ENCODE data around the gene RAB38.

The RAB38 gene

GRCh38 chr11:88174709-88175568 lies at the start of gene RAB38:
RAB38 (minus strand) TSS chr11:88175443; CDS start chr11:88175384, 59 bp downstream.
- DNase-seq (ENCODE audit: low read depth) = peak; percentile 91

GRCh38 chr11:88213406-88213805 lies 38.2 kb upstream of the RAB38 start:
- DNase-seq (ENCODE audit: low read depth) = no peak

- no peak for DNase-seq (ENCODE audit: low read depth)
Observed at GRCh38 chr11:88212300-88212699, 37.1 kb upstream of the RAB38 start.

GRCh38 chr11:88208745-88209144 lies 33.5 kb upstream of the RAB38 start:
- DNase-seq (ENCODE audit: low read depth) = no peak

- peak; percentile 36 for DNase-seq (ENCODE audit: low read depth)
Observed at GRCh38 chr11:88206751-88207150, 31.5 kb upstream of the RAB38 start.

GRCh38 chr11:88204353-88204752 lies 29.1 kb upstream of the RAB38 start:
- no peak for DNase-seq (ENCODE audit: low read depth)

- DNase-seq (ENCODE audit: low read depth) = no peak
Observed at GRCh38 chr11:88203604-88204003, 28.4 kb upstream of the RAB38 start.

GRCh38 chr11:88202498-88202897 lies 27.3 kb upstream of the RAB38 start:
- no peak for DNase-seq (ENCODE audit: low read depth)

GRCh38 chr11:88196393-88196792 lies 21.1 kb upstream of the RAB38 start:
- DNase-seq (ENCODE audit: low read depth) = no peak

GRCh38 chr11:88195908-88196307 lies 20.7 kb upstream of the RAB38 start:
- no peak for DNase-seq (ENCODE audit: low read depth)

GRCh38 chr11:88194990-88195389 lies 19.7 kb upstream of the RAB38 start:
- DNase-seq (ENCODE audit: low read depth) = no peak

GRCh38 chr11:88193278-88193677 lies 18.0 kb upstream of the RAB38 start:
- no peak for DNase-seq (ENCODE audit: low read depth)

GRCh38 chr11:88188932-88189253 lies 13.7 kb upstream of the RAB38 start:
- no peak for DNase-seq (ENCODE audit: low read depth)

GRCh38 chr11:88188251-88188931 lies 13.1 kb upstream of the RAB38 start:
- no peak for DNase-seq (ENCODE audit: low read depth)

GRCh38 chr11:88183233-88183632 lies 8.0 kb upstream of the RAB38 start:
- DNase-seq (ENCODE audit: low read depth) = no peak

- no peak for DNase-seq (ENCODE audit: low read depth)
Observed at GRCh38 chr11:88181776-88182175, 6.5 kb upstream of the RAB38 start.

GRCh38 chr11:88179971-88180629 lies 4.9 kb upstream of the RAB38 start:
- DNase-seq (ENCODE audit: low read depth) = no peak

- DNase-seq (ENCODE audit: low read depth) = peak; percentile 19
Observed at GRCh38 chr11:88179141-88179540, 3.9 kb upstream of the RAB38 start.

- DNase-seq (ENCODE audit: low read depth) = no peak
Observed at GRCh38 chr11:88178191-88178590, 2.9 kb upstream of the RAB38 start.

GRCh38 chr11:88175569-88176075 lies 379 bp upstream of the RAB38 start:
- peak; percentile 40 for DNase-seq (ENCODE audit: low read depth)

GRCh38 chr11:88173956-88174355 lies 1.3 kb downstream of the RAB38 start:
- no peak for DNase-seq (ENCODE audit: low read depth)

GRCh38 chr11:88171982-88172381 lies 3.3 kb downstream of the RAB38 start:
- peak; percentile 15 for DNase-seq (ENCODE audit: low read depth)

- no peak for DNase-seq (ENCODE audit: low read depth)
Observed at GRCh38 chr11:88170673-88171072, 4.6 kb downstream of the RAB38 start.
